ENCODE results near the gene STMND1.

STMND1 gene

GRCh38 chr6:17157617-17158016 is 55.8 kb downstream of the STMND1 start:
- in situ Hi-C loops (cut with MboI; ENCODE audit: low sequenced_read_pairs): loop anchor here (25.0 kb wide), 2 partner anchors 655 to 1355 kb away; no protein-coding TSS in a partner anchor

- in situ Hi-C loops (cut with MboI; ENCODE audit: low sequenced_read_pairs): loop anchor here (25.0 kb wide), 2 partner anchors 653 to 1353 kb away; no protein-coding TSS in a partner anchor
Observed at GRCh38 chr6:17159240-17159639, 57.4 kb downstream of the STMND1 start.

GRCh38 chr6:17161076-17161475 is 59.2 kb downstream of the STMND1 start:
- in situ Hi-C loops (cut with MboI; ENCODE audit: low sequenced_read_pairs): loop anchor here (25.0 kb wide), 2 partner anchors 651 to 1351 kb away; no protein-coding TSS in a partner anchor

GRCh38 chr6:17165383-17165782 is 63.5 kb downstream of the STMND1 start:
- in situ Hi-C loops (cut with MboI; ENCODE audit: low sequenced_read_pairs): loop anchor here (25.0 kb wide), 2 partner anchors 647 to 1347 kb away; no protein-coding TSS in a partner anchor

- in situ Hi-C loops (cut with MboI; ENCODE audit: low sequenced_read_pairs): loop anchor here (25.0 kb wide), 2 partner anchors 645 to 1345 kb away; no protein-coding TSS in a partner anchor
Observed at GRCh38 chr6:17167327-17167979, 65.6 kb downstream of the STMND1 start.

GRCh38 chr6:17169291-17169690 is 67.4 kb downstream of the STMND1 start:
- in situ Hi-C loops (cut with MboI; ENCODE audit: low sequenced_read_pairs): loop anchor here (25.0 kb wide), 2 partner anchors 643 to 1343 kb away; no protein-coding TSS in a partner anchor

- in situ Hi-C loops (cut with MboI; ENCODE audit: low sequenced_read_pairs): loop anchor here (25.0 kb wide), 2 partner anchors 643 to 1343 kb away; no protein-coding TSS in a partner anchor
Observed at GRCh38 chr6:17169711-17170110, 67.9 kb downstream of the STMND1 start.

- in situ Hi-C loops (cut with MboI; ENCODE audit: low sequenced_read_pairs): loop anchor here (25.0 kb wide), 2 partner anchors 639 to 1339 kb away; no protein-coding TSS in a partner anchor
Observed at GRCh38 chr6:17172836-17173470, 71.1 kb downstream of the STMND1 start.

- in situ Hi-C loops (cut with MboI; ENCODE audit: low sequenced_read_pairs): no loop called here
Observed at GRCh38 chr6:17178326-17178725, 76.5 kb downstream of the STMND1 start.

- in situ Hi-C loops (cut with MboI; ENCODE audit: low sequenced_read_pairs): no loop called here
Observed at GRCh38 chr6:17178754-17179529, 77.1 kb downstream of the STMND1 start.

GRCh38 chr6:17179530-17180073 is 77.8 kb downstream of the STMND1 start:
- in situ Hi-C loops (cut with MboI; ENCODE audit: low sequenced_read_pairs): no loop called here

All from HL-60/S4 treated with phorbol 12-myristate 13-acetate at 8.2 ng/mL for 4 days and 3 days (cell line).